PC-9 (cell line): ENCODE data around the gene SETDB2. TPM values are rescaled to one million over a fixed set of nuclear protein-coding genes. Genes with fewer than 3 reads are reported as not detected.

Experiments used
- BruUV-seq: library from RNA; stranded (reverse); fragments of 400-500 nt; replicated peaks from 2 replicates; lab custom pipeline; 2021; lab: Mats Ljungman, UMichigan
- CTCF ChIA-PET: fragments of 300-600 bp; sonication (Branson Sonifier 250); formaldehyde crosslinking; loops from one replicate; lab custom pipeline; 2022; ENCODE audit warnings: antibody characterized with exemption; lab: Charles Lee
- POLR2A ChIA-PET: fragments of 300-600 bp; sonication (Branson Sonifier 250); formaldehyde crosslinking; loops from one replicate; lab custom pipeline; 2022; ENCODE audit warnings: antibody characterized with exemption; ENCODE audit not compliant: unreplicated experiment; lab: Charles Lee
- DNase-seq, 2 experiments: peaks; one replicate each; pipeline versions ENCODE4 v3.0.0 to v3.0.0-alpha.2; 2015 to 2022; ENCODE audit warnings: mixed read lengths in 1 of 2
- H2AFZ ChIP-seq: fragments of 200-600 bp; sonication (generic); 2 replicates; pipeline ENCODE4 v1.8.1; 2017; ENCODE audit warnings: antibody characterized with exemption
- H3F3A ChIP-seq: fragments of 200-600 bp; sonication (generic); 2 replicates; pipeline ENCODE4 v1.8.1; 2017; ENCODE audit warnings: antibody characterized with exemption, mild to moderate bottlenecking, low read depth; ENCODE audit not compliant: insufficient read depth
- H3K27ac ChIP-seq: fragments of 200-600 bp; sonication (generic); 2 replicates; pipeline ENCODE4 v1.6.1; 2016; ENCODE audit warnings: mixed run types
- H3K27me3 ChIP-seq: fragments of 200-600 bp; sonication (generic); 2 replicates; pipeline ENCODE4 v1.6.1; 2016; ENCODE audit warnings: low read depth, mixed run types; ENCODE audit not compliant: insufficient read depth
- H3K36me3 ChIP-seq: fragments of 200-600 bp; sonication (generic); 2 replicates; pipeline ENCODE4 v1.6.1; 2016; ENCODE audit warnings: low read depth, mixed run types
- H3K4me1 ChIP-seq: fragments of 200-600 bp; sonication (generic); replicated peaks from 2 replicates; pipeline ENCODE4 v1.6.1; 2016; ENCODE audit warnings: mixed run types; ENCODE audit not compliant: insufficient read depth
- H3K4me2 ChIP-seq: fragments of 200-600 bp; sonication (generic); 2 replicates; pipeline ENCODE4 v1.6.1; 2017; ENCODE audit warnings: mixed run types
- H3K4me3 ChIP-seq: fragments of 200-600 bp; sonication (generic); 2 replicates; pipeline ENCODE4 v1.6.1; 2016; ENCODE audit warnings: mixed run types
- H3K79me2 ChIP-seq: fragments of 200-600 bp; sonication (generic); 2 replicates; pipeline ENCODE4 v1.6.1; 2017; ENCODE audit warnings: low read depth, mixed run types
- H3K9me2 ChIP-seq: fragments of 200-600 bp; sonication (generic); 2 replicates; pipeline ENCODE4 v1.8.1; 2017; ENCODE audit warnings: mild to moderate bottlenecking; ENCODE audit not compliant: insufficient read depth
- H3K9me3 ChIP-seq: fragments of 200-600 bp; sonication (generic); 2 replicates; pipeline ENCODE4 v1.8.1; 2016; ENCODE audit warnings: low read depth; ENCODE audit not compliant: insufficient read depth
- H4K20me1 ChIP-seq: fragments of 200-600 bp; sonication (generic); 2 replicates; pipeline ENCODE4 v1.8.1; 2017; ENCODE audit not compliant: insufficient read depth
- CTCF ChIP-seq: fragments of 200-600 bp; sonication (generic); conservative IDR thresholded peaks from 2 replicates; pipeline ENCODE4 v1.6.1; 2017; ENCODE audit warnings: mixed run types, antibody characterized with exemption, mild to moderate bottlenecking, moderate library complexity
- EZH2 ChIP-seq: fragments of 200-600 bp; sonication (generic); IDR thresholded peaks from 2 replicates; pipeline ENCODE4 v1.8.0; 2017; ENCODE audit warnings: antibody characterized with exemption, low read depth
- intact Hi-C: fragments of 100-400 bp; cut with micrococcal nuclease; formaldehyde crosslinking; loops from one replicate; pipeline ENCODE4 v1.10.0; 2022; ENCODE audit not compliant: unreplicated experiment
- total RNA-seq: library from RNA; stranded (reverse); gene quantifications from 2 replicates; pipeline ENCODE4 v1.2.3, GENCODE V29; 2021

SETDB2 gene
- total RNA-seq, 1 experiment from 2014 or later: 6.9 TPM

- CTCF ChIA-PET: no interaction called here
- H3K36me3 ChIP-seq: no peaks in the 10 kb centered on the region
Measured at GRCh38 chr13:49536144-49536873, 92.2 kb downstream of the SETDB2 start.

DNA sequence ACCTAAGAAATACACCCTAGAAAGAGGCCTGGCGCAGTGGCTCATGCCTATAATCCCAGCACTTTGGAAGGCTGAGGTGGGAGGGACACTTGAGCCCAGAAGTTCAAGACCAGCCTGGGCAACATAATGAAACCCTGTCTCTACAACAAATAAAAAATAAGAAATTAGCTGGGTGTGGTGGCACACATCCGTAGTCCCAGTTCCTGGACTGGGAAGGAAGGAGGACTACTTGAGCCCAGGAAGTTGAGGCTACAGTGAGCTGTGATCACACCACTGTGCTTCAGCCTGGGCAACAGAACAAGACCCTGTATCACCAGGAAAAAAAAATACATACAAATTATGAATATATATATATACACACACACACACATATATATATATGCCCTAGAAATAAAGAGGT, 94.3 kb downstream of the SETDB2 start:
- CTCF ChIA-PET: no interaction called here
- no peaks in the 10 kb centered on the region for H3K79me2 ChIP-seq
- H2AFZ ChIP-seq: no peak overlapping the region
- TF ChIP-seq CTCF: no peak
- no peak for TF ChIP-seq EZH2
- H3K4me1 ChIP-seq: no peaks in the 10 kb centered on the region
- H3K27ac ChIP-seq: no peak overlapping the region
- H3K4me2 ChIP-seq: no peak overlapping the region
- H3K4me3 ChIP-seq: no peak overlapping the region
- H4K20me1 ChIP-seq: no peaks in the 10 kb centered on the region
- no peaks in the 10 kb centered on the region for H3K36me3 ChIP-seq
- H3K9me2 ChIP-seq: no peaks in the 10 kb centered on the region
- no peaks in the 10 kb centered on the region for H3F3A ChIP-seq
- POLR2A ChIA-PET: no interaction called here
- no peaks in the 10 kb centered on the region for H3K9me3 ChIP-seq
- H3K27me3 ChIP-seq: no peaks in the 10 kb centered on the region
- no peak for DNase-seq
- no TSS peak for BruUV-seq
- intact Hi-C loops: no loop called here

More at GRCh38 chr13:49536144-49536873, 92.2 kb downstream of the SETDB2 start:
- Histone ChIP-seq H3K4me3 (no peak overlapping the region), H2AFZ (no peak overlapping the region), H3F3A (no peaks in the 10 kb centered on the region), H3K27ac (no peak overlapping the region), H3K9me3 (no peaks in the 10 kb centered on the region), H3K4me1 (no peaks in the 10 kb centered on the region), H3K79me2 (no peaks in the 10 kb centered on the region), H3K27me3 (no peaks in the 10 kb centered on the region), H3K9me2 (no peaks in the 10 kb centered on the region), H3K4me2 (no peak overlapping the region), H4K20me1 (no peaks in the 10 kb centered on the region)
- no peak for DNase-seq
- intact Hi-C loops: no loop called here
- TF ChIP-seq CTCF (no peak), EZH2 (no peak)
- POLR2A ChIA-PET: no interaction called here
- BruUV-seq: no TSS peak

DNA sequence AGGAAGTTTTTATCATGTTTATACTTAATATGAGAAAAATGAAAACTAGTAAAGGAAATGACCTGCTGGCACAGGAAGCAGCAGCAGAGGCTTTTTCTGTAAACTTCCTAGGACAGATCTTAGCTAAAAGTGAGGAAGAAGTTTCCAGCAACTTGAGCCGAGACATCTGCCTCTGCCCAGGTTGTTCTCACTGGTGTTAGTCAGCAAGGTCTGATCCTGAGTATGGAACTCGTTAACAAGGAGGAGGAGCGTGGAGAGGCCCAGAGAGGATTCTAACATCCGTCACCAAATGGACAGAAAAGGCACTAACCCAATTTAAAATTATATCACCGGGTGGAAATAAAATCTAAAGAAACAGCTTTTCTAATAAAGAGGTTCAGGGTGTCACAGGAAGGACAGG, 95.2 kb downstream of the SETDB2 start:
- POLR2A ChIA-PET: no interaction called here
- intact Hi-C loops: no loop called here

More for the DNA sequence above, 95.2 kb downstream of the SETDB2 start:
- TF ChIP-seq EZH2 (no peak), CTCF (no peak)
- Histone ChIP-seq H3K4me3 (no peak overlapping the region), H3K9me3 (no peaks in the 10 kb centered on the region), H3K9me2 (no peaks in the 10 kb centered on the region), H3K27me3 (no peaks in the 10 kb centered on the region), H3K4me1 (no peaks in the 10 kb centered on the region), H3K79me2 (no peaks in the 10 kb centered on the region), H3K4me2 (no peak overlapping the region), H3F3A (no peaks in the 10 kb centered on the region), H2AFZ (no peak overlapping the region), H3K27ac (no peak overlapping the region), H3K36me3 (no peaks in the 10 kb centered on the region), H4K20me1 (no peaks in the 10 kb centered on the region)
- CTCF ChIA-PET: no interaction called here
- no peak for DNase-seq
- no TSS peak for BruUV-seq
